K562 (cell line): ENCODE measurements around the gene TAF10. TPM values are rescaled to one million over a fixed set of nuclear protein-coding genes. Genes with fewer than 3 reads are reported as not detected.
A peak's percentile ranks its signal among the peaks of the same experiment; 100 is the strongest.

Source experiments
- CBX8 ChIP-seq: fragments of 200-600 bp; sonication (generic); IDR thresholded peaks from 2 replicates; pipeline ENCODE4 v1.6.1; 2012; ENCODE audit warnings: borderline replicate concordance, mixed run types, low read depth, mild to moderate bottlenecking, moderate library complexity, mixed read lengths, low read length, control low read depth, inconsistent platforms; ENCODE audit not compliant: poor library complexity, severe bottlenecking; ENCODE audit errors: extremely low read depth
- FOXP1 ChIP-seq: sonication (generic); formaldehyde crosslinking; IDR thresholded peaks from 2 replicates; pipeline ENCODE4 v1.8.0; 2022; ENCODE audit warnings: mild to moderate bottlenecking, missing genetic modification reagents
- LEF1 ChIP-seq: fragments of 450-650 bp; IDR thresholded peaks from 2 replicates; pipeline ENCODE4 v1.6.1; 2016; ENCODE audit warnings: mild to moderate bottlenecking
- NR2F6 ChIP-seq: fragments of 450-650 bp; formaldehyde crosslinking; IDR thresholded peaks from 2 replicates; pipeline ENCODE4 v1.4.0; 2020; ENCODE audit warnings: mild to moderate bottlenecking
- POLR3A ChIP-seq: IDR thresholded peaks from 2 replicates; pipeline ENCODE4 v1.6.1; 2011; ENCODE audit warnings: borderline replicate concordance, mild to moderate bottlenecking, moderate library complexity; ENCODE audit not compliant: insufficient read length, insufficient read depth; ENCODE audit errors: extremely low read depth
- SIRT6 ChIP-seq: IDR thresholded peaks from one replicate; pipeline ENCODE4 v1.6.1; 2012; ENCODE audit warnings: low read depth, mild to moderate bottlenecking, control low read depth, inconsistent platforms, low read length, moderate library complexity
- TCFL5 ChIP-seq: fragments of 250-450 bp; sonication (Bioruptor Pico); conservative IDR thresholded peaks from 2 replicates; pipeline ENCODE4 v1.6.1; 2021; ENCODE audit warnings: mild to moderate bottlenecking, moderate library complexity, matching md5 sums
- ZC3H11A ChIP-seq: IDR thresholded peaks from 2 replicates; pipeline ENCODE4 v1.6.1; 2012; ENCODE audit warnings: low read depth, low read length, improper control_type of control experiment
- ZFX ChIP-seq: sonication (generic); formaldehyde crosslinking; IDR thresholded peaks from 2 replicates; pipeline ENCODE4 v1.8.0; 2022; ENCODE audit warnings: mild to moderate bottlenecking, missing genetic modification reagents, moderate library complexity
- polyA plus RNA-seq, 8 experiments: library from polyadenylated mRNA; depleted of rRNA in 4 of 8; stranded (reverse) in 5 of 8; unstranded in 3 of 8; fragments of >200 nt; fragmentation: Nextera tagmentation in 2 of 8; fragmentation: Illumina TruSeq in 1 of 8; extraction: Ambion mirVana in 2 of 8; extraction: Trizol in 1 of 8; gene quantifications; 2 replicates each; pipeline versions ENCODE4 v1.2.1 to v1.2.3, GENCODE V29; 2011 to 2014; ENCODE audit warnings: inconsistent platforms in 1 of 8, missing spikeins in 1 of 8
- total RNA-seq, 7 experiments: library from RNA; depleted of rRNA in 6 of 7; stranded (reverse); fragments of >200 nt in 6 of 7; fragmentation: Illumina TruSeq in 2 of 7; extraction: Trizol in 2 of 7; gene quantifications; 2 replicates each; pipeline versions ENCODE4 v1.2.1 to v1.2.3, GENCODE V29; 2011 to 2021; ENCODE audit warnings: low replicate concordance in 1 of 7
- TF ChIP-seq, protein P1 (sequence below): fragments of 250-450 bp; sonication (Bioruptor Pico); IDR thresholded peaks from 2 replicates; pipeline ENCODE4 v1.5.0; 2021; ENCODE audit warnings: mild to moderate bottlenecking, moderate library complexity
- TF ChIP-seq, protein P2 (sequence below): sonication (generic); formaldehyde crosslinking; IDR thresholded peaks from 2 replicates; pipeline ENCODE4 v1.8.0; 2022; ENCODE audit warnings: missing genetic modification reagents, mild to moderate bottlenecking, moderate library complexity, borderline replicate concordance
- TF ChIP-seq, protein P3 (sequence below): fragments of 250-450 bp; sonication (Bioruptor Pico); IDR thresholded peaks from 2 replicates; pipeline ENCODE4 v1.5.0; 2020; ENCODE audit warnings: mild to moderate bottlenecking, borderline replicate concordance
- TF ChIP-seq, protein P4 (sequence below): fragments of 250-450 bp; sonication (Bioruptor Pico); IDR thresholded peaks from 2 replicates; pipeline ENCODE4 v1.4.0; 2020

The TAF10 gene
- total and polyA plus RNA-seq, 9 of the 15 experiments (the other 6 are each of a cell fraction or from before 2014, with no cell fraction given) = 19.5 to 197 (median 121) TPM

DNA sequence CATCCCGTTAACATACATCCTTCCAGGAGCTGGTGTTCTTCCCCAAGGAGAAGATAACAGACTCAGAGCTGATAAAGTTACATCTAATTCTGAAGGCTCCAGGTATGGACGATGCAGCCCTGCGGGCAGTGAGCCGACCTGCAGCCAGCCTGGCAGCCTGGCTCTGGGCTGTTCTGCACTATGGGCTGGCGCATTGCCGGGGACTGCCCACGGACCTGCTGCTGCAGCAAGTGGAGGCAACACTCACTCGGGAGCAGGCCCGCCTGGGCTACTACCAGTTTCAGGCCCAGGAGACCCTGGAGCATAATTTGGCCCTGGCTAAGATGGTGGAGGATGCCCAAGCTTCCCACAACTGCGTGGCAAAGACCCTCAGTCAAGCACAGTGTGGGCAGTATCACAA, 48.3 kb downstream of the TAF10 start (continued):
- TF ChIP-seq, protein P1, sequence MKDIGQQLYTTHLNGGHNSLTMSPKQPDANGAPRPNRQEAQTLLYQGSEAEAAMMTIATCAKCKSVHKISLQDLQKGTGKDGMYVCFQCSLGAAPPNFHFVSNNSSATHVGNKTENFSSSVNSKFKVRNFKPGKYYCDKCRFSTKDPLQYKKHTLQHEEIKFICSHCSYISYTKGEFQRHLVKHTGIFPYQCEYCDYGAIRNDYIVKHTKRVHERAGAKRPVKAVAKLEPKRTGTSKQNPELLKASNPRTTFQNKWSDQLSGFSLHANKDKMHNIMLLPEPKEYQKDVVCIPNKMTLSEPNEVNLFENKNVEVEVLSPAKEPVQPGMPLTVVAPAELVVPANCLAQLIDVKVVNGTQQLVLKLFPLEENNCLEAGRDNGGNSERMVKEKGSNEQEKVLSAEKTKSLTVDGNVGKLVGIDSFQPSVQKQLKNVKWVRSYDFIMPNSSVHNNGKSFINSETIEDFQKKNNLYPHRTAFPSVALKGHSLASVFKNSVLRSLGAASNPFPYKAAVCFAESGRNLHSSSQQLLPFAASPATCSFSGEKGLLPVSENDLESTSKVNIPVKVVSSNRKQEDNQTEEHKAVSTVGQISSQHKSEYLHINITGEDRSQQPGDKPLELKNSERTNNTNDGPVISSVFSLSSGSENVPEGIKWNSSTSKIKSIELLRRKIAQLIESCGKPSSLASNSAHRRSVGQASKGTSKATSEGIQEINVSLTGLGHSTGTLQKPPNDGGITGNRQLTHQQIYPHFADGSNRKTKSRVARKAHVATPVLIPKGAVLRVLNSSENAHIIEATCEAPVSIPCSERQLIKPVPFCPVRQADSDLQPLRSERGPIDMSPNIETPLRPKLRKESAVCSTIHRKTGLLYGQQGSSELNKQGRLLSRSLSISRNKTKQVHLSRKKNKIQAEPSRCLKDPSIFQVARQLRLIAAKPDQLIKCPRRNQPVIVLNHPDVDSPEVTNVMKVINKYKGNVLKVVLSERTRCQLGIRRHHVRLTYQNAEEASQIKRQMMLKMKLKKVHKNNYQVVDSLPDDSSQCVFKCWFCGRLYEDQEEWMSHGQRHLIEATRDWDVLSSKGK (CRISPR knock-in tag) = no peak
- TF ChIP-seq, protein P2, sequence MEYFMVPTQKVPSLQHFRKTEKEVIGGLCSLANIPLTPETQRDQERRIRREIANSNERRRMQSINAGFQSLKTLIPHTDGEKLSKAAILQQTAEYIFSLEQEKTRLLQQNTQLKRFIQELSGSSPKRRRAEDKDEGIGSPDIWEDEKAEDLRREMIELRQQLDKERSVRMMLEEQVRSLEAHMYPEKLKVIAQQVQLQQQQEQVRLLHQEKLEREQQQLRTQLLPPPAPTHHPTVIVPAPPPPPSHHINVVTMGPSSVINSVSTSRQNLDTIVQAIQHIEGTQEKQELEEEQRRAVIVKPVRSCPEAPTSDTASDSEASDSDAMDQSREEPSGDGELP (CRISPR knock-in tag) = peak; percentile 83; the same call in 1 of the 2 replicates
- no peak for TF ChIP-seq ZFX (CRISPR knock-in tag)
- TF ChIP-seq TCFL5 = no peak
- TF ChIP-seq LEF1 = no peak
- TF ChIP-seq, protein P3, sequence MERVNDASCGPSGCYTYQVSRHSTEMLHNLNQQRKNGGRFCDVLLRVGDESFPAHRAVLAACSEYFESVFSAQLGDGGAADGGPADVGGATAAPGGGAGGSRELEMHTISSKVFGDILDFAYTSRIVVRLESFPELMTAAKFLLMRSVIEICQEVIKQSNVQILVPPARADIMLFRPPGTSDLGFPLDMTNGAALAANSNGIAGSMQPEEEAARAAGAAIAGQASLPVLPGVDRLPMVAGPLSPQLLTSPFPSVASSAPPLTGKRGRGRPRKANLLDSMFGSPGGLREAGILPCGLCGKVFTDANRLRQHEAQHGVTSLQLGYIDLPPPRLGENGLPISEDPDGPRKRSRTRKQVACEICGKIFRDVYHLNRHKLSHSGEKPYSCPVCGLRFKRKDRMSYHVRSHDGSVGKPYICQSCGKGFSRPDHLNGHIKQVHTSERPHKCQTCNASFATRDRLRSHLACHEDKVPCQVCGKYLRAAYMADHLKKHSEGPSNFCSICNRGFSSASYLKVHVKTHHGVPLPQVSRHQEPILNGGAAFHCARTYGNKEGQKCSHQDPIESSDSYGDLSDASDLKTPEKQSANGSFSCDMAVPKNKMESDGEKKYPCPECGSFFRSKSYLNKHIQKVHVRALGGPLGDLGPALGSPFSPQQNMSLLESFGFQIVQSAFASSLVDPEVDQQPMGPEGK (CRISPR knock-in tag) = no peak
- no peak for TF ChIP-seq SIRT6
- peak; percentile 44; the same call in 1 of the 2 replicates for TF ChIP-seq FOXP1 (CRISPR knock-in tag)
- TF ChIP-seq, protein P4, sequence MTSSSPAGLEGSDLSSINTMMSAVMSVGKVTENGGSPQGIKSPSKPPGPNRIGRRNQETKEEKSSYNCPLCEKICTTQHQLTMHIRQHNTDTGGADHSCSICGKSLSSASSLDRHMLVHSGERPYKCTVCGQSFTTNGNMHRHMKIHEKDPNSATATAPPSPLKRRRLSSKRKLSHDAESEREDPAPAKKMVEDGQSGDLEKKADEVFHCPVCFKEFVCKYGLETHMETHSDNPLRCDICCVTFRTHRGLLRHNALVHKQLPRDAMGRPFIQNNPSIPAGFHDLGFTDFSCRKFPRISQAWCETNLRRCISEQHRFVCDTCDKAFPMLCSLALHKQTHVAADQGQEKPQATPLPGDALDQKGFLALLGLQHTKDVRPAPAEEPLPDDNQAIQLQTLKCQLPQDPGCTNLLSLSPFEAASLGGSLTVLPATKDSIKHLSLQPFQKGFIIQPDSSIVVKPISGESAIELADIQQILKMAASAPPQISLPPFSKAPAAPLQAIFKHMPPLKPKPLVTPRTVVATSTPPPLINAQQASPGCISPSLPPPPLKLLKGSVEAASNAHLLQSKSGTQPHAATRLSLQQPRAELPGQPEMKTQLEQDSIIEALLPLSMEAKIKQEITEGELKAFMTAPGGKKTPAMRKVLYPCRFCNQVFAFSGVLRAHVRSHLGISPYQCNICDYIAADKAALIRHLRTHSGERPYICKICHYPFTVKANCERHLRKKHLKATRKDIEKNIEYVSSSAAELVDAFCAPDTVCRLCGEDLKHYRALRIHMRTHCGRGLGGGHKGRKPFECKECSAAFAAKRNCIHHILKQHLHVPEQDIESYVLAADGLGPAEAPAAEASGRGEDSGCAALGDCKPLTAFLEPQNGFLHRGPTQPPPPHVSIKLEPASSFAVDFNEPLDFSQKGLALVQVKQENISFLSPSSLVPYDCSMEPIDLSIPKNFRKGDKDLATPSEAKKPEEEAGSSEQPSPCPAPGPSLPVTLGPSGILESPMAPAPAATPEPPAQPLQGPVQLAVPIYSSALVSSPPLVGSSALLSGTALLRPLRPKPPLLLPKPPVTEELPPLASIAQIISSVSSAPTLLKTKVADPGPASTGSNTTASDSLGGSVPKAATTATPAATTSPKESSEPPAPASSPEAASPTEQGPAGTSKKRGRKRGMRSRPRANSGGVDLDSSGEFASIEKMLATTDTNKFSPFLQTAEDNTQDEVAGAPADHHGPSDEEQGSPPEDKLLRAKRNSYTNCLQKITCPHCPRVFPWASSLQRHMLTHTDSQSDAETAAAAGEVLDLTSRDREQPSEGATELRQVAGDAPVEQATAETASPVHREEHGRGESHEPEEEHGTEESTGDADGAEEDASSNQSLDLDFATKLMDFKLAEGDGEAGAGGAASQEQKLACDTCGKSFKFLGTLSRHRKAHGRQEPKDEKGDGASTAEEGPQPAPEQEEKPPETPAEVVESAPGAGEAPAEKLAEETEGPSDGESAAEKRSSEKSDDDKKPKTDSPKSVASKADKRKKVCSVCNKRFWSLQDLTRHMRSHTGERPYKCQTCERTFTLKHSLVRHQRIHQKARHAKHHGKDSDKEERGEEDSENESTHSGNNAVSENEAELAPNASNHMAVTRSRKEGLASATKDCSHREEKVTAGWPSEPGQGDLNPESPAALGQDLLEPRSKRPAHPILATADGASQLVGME (CRISPR knock-in tag) = 0 out of 2 replicates have a peak, but pooled peaks have one; percentile 3
- TF ChIP-seq NR2F6 (CRISPR knock-in tag) = no peak
- TF ChIP-seq ZC3H11A = no peak
- no peak for TF ChIP-seq CBX8
- no peak for TF ChIP-seq POLR3A
